GM23248 (cell line): ENCODE data around the gene GDF11.

ENCODE experiments used
- EZH2 ChIP-seq: fragments of 200-600 bp; sonication (generic); IDR thresholded peaks from 2 replicates; pipeline ENCODE4 v1.6.1; 2018; ENCODE audit warnings: antibody characterized with exemption, mild to moderate bottlenecking; ENCODE audit not compliant: insufficient read depth, poor library complexity, severe bottlenecking
- EZH2phosphoT487 ChIP-seq: fragments of 200-600 bp; sonication (generic); IDR thresholded peaks from 2 replicates; pipeline ENCODE4 v1.6.1; 2018; ENCODE audit warnings: antibody characterized with exemption, moderate library complexity, mild to moderate bottlenecking, low read depth; ENCODE audit not compliant: insufficient read depth

DNA sequence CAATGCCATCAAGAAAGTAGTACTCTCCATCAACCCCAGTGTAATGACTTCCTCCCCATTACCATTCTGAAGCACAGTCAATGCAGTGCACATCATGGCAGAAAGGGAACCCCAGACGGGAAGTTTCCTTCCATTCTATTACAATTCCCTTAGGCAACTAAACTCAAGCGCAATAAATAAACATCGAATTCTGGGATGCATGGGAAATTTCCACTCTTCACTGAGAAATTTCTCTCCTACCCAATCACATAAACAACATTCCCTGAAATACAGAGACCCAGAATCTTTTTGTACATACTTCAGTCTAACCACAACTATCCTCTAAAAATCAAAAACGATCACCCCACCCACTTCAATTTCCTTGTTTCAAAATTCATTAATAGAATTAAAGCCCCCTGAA, 54.6 kb downstream of the GDF11 start:
- TF ChIP-seq EZH2: no peak
- TF ChIP-seq EZH2phosphoT487: no peak
